NB4 (cell line): ENCODE data around the gene AOPEP.

Source experiments
- POLR2A ChIP-seq: IDR thresholded peaks from 2 replicates; pipeline ENCODE4 v1.6.1; 2011; ENCODE audit warnings: mild to moderate bottlenecking; ENCODE audit not compliant: insufficient read length; ENCODE audit errors: extremely low read depth
- TF ChIP-seq, protein P1 (sequence below): IDR thresholded peaks from one replicate; pipeline ENCODE4 v1.5.1; 2012; ENCODE audit warnings: low read depth, low read length
- TF ChIP-seq, protein P2 (sequence below): IDR thresholded peaks from 2 replicates; pipeline ENCODE4 v1.6.1; 2011; ENCODE audit warnings: low read depth, low read length

DNA sequence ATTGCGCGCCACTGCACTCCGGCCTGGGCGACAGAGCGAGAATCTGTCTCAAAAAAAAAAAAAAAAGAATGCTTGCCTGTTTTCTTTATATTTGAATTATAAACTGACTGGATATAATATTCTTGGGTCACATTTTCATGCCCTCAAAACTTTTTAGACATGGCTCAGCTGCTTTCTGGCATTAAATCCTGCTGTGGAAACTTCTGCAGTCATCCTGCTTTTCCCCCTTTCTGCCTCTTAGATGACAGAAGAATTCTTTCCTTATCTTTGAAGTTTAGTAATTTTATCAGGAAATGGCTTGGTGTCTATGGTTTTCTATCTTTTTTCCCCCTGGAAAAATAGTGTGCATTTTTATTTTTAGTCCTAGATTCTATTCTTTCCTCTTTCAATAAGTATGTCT lies 234.5 kb downstream of the AOPEP start:
- TF ChIP-seq POLR2A: no peak
- TF ChIP-seq, protein P1, sequence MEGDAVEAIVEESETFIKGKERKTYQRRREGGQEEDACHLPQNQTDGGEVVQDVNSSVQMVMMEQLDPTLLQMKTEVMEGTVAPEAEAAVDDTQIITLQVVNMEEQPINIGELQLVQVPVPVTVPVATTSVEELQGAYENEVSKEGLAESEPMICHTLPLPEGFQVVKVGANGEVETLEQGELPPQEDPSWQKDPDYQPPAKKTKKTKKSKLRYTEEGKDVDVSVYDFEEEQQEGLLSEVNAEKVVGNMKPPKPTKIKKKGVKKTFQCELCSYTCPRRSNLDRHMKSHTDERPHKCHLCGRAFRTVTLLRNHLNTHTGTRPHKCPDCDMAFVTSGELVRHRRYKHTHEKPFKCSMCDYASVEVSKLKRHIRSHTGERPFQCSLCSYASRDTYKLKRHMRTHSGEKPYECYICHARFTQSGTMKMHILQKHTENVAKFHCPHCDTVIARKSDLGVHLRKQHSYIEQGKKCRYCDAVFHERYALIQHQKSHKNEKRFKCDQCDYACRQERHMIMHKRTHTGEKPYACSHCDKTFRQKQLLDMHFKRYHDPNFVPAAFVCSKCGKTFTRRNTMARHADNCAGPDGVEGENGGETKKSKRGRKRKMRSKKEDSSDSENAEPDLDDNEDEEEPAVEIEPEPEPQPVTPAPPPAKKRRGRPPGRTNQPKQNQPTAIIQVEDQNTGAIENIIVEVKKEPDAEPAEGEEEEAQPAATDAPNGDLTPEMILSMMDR: no peak
- TF ChIP-seq, protein P2, sequence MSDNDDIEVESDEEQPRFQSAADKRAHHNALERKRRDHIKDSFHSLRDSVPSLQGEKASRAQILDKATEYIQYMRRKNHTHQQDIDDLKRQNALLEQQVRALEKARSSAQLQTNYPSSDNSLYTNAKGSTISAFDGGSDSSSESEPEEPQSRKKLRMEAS: no peak
